ENCODE data around the gene C1QTNF8. TPM values are rescaled to one million over a fixed set of nuclear protein-coding genes. Genes with fewer than 3 reads are reported as not detected.

C1QTNF8 gene
- total and polyA plus RNA-seq, 2 of the 13 experiments (the other 11 are each of a cell fraction or from before 2014, with no cell fraction given) = 0.09 TPM; not detected in 1

GRCh38 chr16:1080801-1081733 is 15.0 kb downstream of the C1QTNF8 start (continued):
- TF ChIP-seq PATZ1 (CRISPR knock-in tag; IDR thresholded peaks at IDR 0.05) (peak; percentile 40; the same call in 1 of the 2 replicates), ZKSCAN5 (CRISPR knock-in tag; IDR thresholded peaks at IDR 0.05) (no peak), ZNF615 (CRISPR knock-in tag; IDR thresholded peaks at IDR 0.05; ENCODE audit: borderline replicate concordance) (no peak), PAWR (CRISPR knock-in tag; IDR thresholded peaks at IDR 0.05; ENCODE audit: borderline replicate concordance) (no peak), GATAD1 (CRISPR knock-in tag; IDR thresholded peaks at IDR 0.05) (no peak), E2F5 (CRISPR knock-in tag; conservative IDR thresholded peaks at IDR 0.05) (no peak), ZNF256 (CRISPR knock-in tag; conservative IDR thresholded peaks at IDR 0.05) (no peak), SRSF1 (optimal IDR thresholded peaks at IDR 0.05; ENCODE audit: low read depth, low read length) (no peak), ZNF496 (CRISPR knock-in tag; IDR thresholded peaks at IDR 0.05; ENCODE audit: insufficient replicate concordance) (no peak), NR2F1 (CRISPR knock-in tag; IDR thresholded peaks at IDR 0.05) (no peak), UBTF (CRISPR knock-in tag; IDR thresholded peaks at IDR 0.05) (0 out of 2 replicates have a peak, but pooled peaks have one; percentile 27)
- TF ChIP-seq, protein P1, sequence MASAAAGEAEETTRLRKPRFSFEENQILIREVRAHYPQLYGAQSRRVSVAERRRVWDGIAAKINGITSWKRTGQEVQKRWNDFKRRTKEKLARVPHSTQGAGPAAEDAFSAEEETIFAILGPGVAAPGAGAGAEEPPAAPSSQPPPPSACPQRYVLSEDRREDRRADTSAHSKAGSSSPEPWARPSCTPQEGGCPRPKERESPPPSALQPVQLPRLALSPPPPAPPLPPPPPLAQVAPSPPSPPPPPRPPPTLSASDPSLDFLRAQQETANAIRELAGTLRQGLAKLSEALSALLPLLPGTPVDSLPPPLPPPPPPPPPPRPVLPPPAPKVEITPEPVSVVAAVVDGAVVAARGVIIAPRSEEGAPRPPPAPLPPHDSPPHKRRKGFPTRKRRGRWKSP (CRISPR knock-in tag; IDR thresholded peaks at IDR 0.05) = 0 out of 2 replicates have a peak, but pooled peaks have one; percentile 31
- TF ChIP-seq, protein P2, sequence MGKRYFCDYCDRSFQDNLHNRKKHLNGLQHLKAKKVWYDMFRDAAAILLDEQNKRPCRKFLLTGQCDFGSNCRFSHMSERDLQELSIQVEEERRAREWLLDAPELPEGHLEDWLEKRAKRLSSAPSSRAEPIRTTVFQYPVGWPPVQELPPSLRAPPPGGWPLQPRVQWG (CRISPR knock-in tag; IDR thresholded peaks at IDR 0.05; ENCODE audit: borderline replicate concordance, low read depth) = no peak
- TF ChIP-seq, protein P3, sequence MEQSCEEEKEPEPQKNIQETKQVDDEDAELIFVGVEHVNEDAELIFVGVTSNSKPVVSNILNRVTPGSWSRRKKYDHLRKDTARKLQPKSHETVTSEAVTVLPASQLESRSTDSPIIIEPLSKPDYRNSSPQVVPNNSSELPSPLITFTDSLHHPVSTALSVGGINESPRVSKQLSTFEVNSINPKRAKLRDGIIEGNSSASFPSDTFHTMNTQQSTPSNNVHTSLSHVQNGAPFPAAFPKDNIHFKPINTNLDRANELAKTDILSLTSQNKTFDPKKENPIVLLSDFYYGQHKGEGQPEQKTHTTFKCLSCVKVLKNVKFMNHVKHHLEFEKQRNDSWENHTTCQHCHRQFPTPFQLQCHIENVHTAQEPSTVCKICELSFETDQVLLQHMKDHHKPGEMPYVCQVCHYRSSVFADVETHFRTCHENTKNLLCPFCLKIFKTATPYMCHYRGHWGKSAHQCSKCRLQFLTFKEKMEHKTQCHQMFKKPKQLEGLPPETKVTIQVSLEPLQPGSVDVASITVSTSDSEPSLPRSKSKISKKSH (CRISPR knock-in tag; IDR thresholded peaks at IDR 0.05; ENCODE audit: borderline replicate concordance) = peak; percentile 55; the same call in 1 of the 2 replicates
